K562 (cell line): ENCODE data around the gene SLC10A2.

Experiments
- BHLHE40 ChIP-seq: IDR thresholded peaks from 2 replicates; pipeline ENCODE4 v1.6.1; 2011; ENCODE audit warnings: low read length, improper control_type of control experiment
- CBX5 ChIP-seq: IDR thresholded peaks from 2 replicates; pipeline ENCODE4 v1.6.1; 2014; ENCODE audit warnings: low read depth, borderline replicate concordance
- CTCF ChIP-seq, 3 experiments: IDR thresholded peaks in 2 of 3; conservative IDR thresholded peaks in 1 of 3; 2 replicates each; pipeline ENCODE4 v1.5.1; 2011 to 2012; ENCODE audit warnings: low read length in 3 of 3, mild to moderate bottlenecking in 3 of 3, control low read depth in 2 of 3, improper control_type of control experiment in 1 of 3, inconsistent platforms in 1 of 3, low read depth in 1 of 3, mixed read lengths in 1 of 3, moderate library complexity in 1 of 3; ENCODE audit not compliant: insufficient read depth in 2 of 3
- FOSL1 ChIP-seq: fragments of 200-800 bp; sonication (Bioruptor generic); conservative IDR thresholded peaks from 2 replicates; pipeline ENCODE4 v1.6.1; 2016; ENCODE audit warnings: missing genetic modification characterization, missing compliant biosample characterization
- FOXO4 ChIP-seq: fragments of 450-650 bp; formaldehyde crosslinking; IDR thresholded peaks from 2 replicates; pipeline ENCODE4 v1.4.0; 2020; ENCODE audit warnings: mild to moderate bottlenecking, moderate library complexity
- GABPA ChIP-seq: fragments of 200-800 bp; sonication (Bioruptor generic); conservative IDR thresholded peaks from 2 replicates; pipeline ENCODE4 v1.6.1; 2016; ENCODE audit warnings: low read depth, missing genetic modification characterization, missing compliant biosample characterization
- ID3 ChIP-seq, 2 experiments: fragments of 250-450 bp in 1 of 2; fragments of 450-650 bp in 1 of 2; sonication (Bioruptor Pico) in 1 of 2; IDR thresholded peaks; 2 replicates each; pipeline versions ENCODE4 v1.6.1 to v1.8.0; 2016 to 2021; ENCODE audit warnings: mild to moderate bottlenecking in 2 of 2, moderate library complexity in 2 of 2, missing compliant biosample characterization in 1 of 2, missing genetic modification characterization in 1 of 2
- JUN ChIP-seq, 2 experiments: sonication (generic) in 1 of 2; formaldehyde crosslinking in 1 of 2; IDR thresholded peaks; 2 replicates each; pipeline versions ENCODE4 v1.6.1 to v1.8.0; 2012 to 2022; ENCODE audit warnings: borderline replicate concordance in 2 of 2, mild to moderate bottlenecking in 2 of 2, improper control_type of control experiment in 1 of 2, low read depth in 1 of 2, low read length in 1 of 2, missing genetic modification reagents in 1 of 2
- MYC ChIP-seq, 2 experiments: fragments of 250-450 bp in 1 of 2; sonication (Bioruptor Pico) in 1 of 2; IDR thresholded peaks; 2 replicates each; pipeline versions ENCODE4 v1.5.1 to v1.6.1; 2012 to 2021; ENCODE audit warnings: low read depth in 2 of 2, borderline replicate concordance in 1 of 2, improper control_type of control experiment in 1 of 2, low read length in 1 of 2, mild to moderate bottlenecking in 1 of 2, moderate library complexity in 1 of 2
- POLR2AphosphoS2 ChIP-seq: IDR thresholded peaks from 2 replicates; pipeline ENCODE4 v1.6.1; 2012; ENCODE audit warnings: low read length, improper control_type of control experiment
- ZFP30 ChIP-seq: fragments of 250-450 bp; sonication (Bioruptor Pico); IDR thresholded peaks from 2 replicates; pipeline ENCODE4 v1.8.0; 2022; ENCODE audit warnings: moderate library complexity, mild to moderate bottlenecking, inconsistent platforms, borderline replicate concordance
- ZNF121 ChIP-seq: sonication (generic); formaldehyde crosslinking; conservative IDR thresholded peaks from 2 replicates; pipeline ENCODE4 v1.8.0; 2022; ENCODE audit warnings: missing genetic modification reagents
- ZNF507 ChIP-seq: conservative IDR thresholded peaks from 2 replicates; pipeline ENCODE4 v1.6.1; 2017; ENCODE audit warnings: missing genetic modification characterization, missing compliant biosample characterization
- TF ChIP-seq, protein P1 (sequence below): fragments of 250-450 bp; sonication (Bioruptor Pico); IDR thresholded peaks from 2 replicates; pipeline ENCODE4 v1.5.0; 2021

DNA sequence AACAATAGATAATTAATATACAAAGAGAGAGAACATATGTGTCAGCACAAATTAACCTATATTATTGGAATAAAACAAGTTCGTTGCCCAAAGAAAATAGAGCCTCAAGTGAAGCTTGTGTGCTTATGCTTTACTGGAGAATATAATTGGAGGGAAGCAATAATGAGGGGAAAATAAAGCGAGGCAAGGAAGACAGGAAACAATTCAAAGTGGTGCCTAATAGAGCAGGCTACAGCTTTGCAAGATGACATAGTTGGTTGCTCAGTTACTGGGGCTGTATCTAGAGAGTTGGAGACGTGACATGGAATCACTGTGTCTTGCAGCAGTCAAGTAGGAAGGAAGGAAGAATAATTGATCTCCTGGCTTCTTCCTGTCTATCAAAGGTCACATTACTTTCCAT is 21.1 kb upstream of the SLC10A2 start:
- TF ChIP-seq FOSL1 (tag) = no peak
- TF ChIP-seq ZNF121 = no peak
- TF ChIP-seq MYC (IDR thresholded peaks at IDR 0.05; ENCODE audit: low read depth, low read length) = no peak
- no peak for TF ChIP-seq MYC (CRISPR knock-in tag; IDR thresholded peaks at IDR 0.05; ENCODE audit: borderline replicate concordance, low read depth)
- TF ChIP-seq FOXO4 (CRISPR knock-in tag) = no peak
- no peak for TF ChIP-seq CBX5
- TF ChIP-seq ZFP30 (CRISPR knock-in tag) = no peak
- no peak for TF ChIP-seq ZNF507 (tag)
- no peak for TF ChIP-seq GABPA
- TF ChIP-seq CTCF (IDR thresholded peaks at IDR 0.05 in 2 of 3, conservative IDR thresholded peaks at IDR 0.05 in 1 of 3; ENCODE audit: insufficient read depth in 2 of 3, low read depth in 1 of 3, low read length in 3 of 3) = no peak
- TF ChIP-seq POLR2AphosphoS2 = no peak
- no peak for TF ChIP-seq ID3 (CRISPR knock-in tag; IDR thresholded peaks at IDR 0.05)
- no peak for TF ChIP-seq ID3 (tag; IDR thresholded peaks at IDR 0.05)
- no peak for TF ChIP-seq JUN (IDR thresholded peaks at IDR 0.05; ENCODE audit: borderline replicate concordance, low read depth, low read length)
- no peak for TF ChIP-seq JUN (CRISPR knock-in tag; IDR thresholded peaks at IDR 0.05; ENCODE audit: borderline replicate concordance)
- TF ChIP-seq BHLHE40 = no peak
- TF ChIP-seq, protein P1, sequence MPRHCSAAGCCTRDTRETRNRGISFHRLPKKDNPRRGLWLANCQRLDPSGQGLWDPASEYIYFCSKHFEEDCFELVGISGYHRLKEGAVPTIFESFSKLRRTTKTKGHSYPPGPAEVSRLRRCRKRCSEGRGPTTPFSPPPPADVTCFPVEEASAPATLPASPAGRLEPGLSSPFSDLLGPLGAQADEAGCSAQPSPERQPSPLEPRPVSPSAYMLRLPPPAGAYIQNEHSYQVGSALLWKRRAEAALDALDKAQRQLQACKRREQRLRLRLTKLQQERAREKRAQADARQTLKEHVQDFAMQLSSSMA = no peak
